GM18907 (cell line): ENCODE data around the gene CCDC69.

ENCODE experiments used
- ATAC-seq: cut with Tn5 transposase; IDR thresholded peaks from one replicate; pipeline ENCODE4 v1.9.1; 2021; ENCODE audit warnings: mild to moderate bottlenecking, moderate library complexity; ENCODE audit not compliant: unreplicated experiment

Gene CCDC69

GRCh38 chr5:151147033-151147432 lies 76.9 kb downstream of the CCDC69 start:
- no peak for ATAC-seq

- no peak for ATAC-seq
Measured at GRCh38 chr5:151146061-151146460, 77.8 kb downstream of the CCDC69 start.

- ATAC-seq: no peak
Measured at GRCh38 chr5:151144922-151145321, 79.0 kb downstream of the CCDC69 start.

- ATAC-seq: no peak
Measured at GRCh38 chr5:151144275-151144674, 79.6 kb downstream of the CCDC69 start.

- no peak for ATAC-seq
Measured at GRCh38 chr5:151143645-151144044, 80.2 kb downstream of the CCDC69 start.

- ATAC-seq: no peak
Measured at GRCh38 chr5:151142933-151143332, 81.0 kb downstream of the CCDC69 start.

GRCh38 chr5:151141535-151141934 lies 82.4 kb downstream of the CCDC69 start:
- ATAC-seq: peak; percentile 88

GRCh38 chr5:151140686-151141459 lies 83.0 kb downstream of the CCDC69 start:
- ATAC-seq: no peak

- no peak for ATAC-seq
Measured at GRCh38 chr5:151139646-151140045, 84.2 kb downstream of the CCDC69 start.

- ATAC-seq: no peak
Measured at GRCh38 chr5:151139015-151139414, 84.9 kb downstream of the CCDC69 start.

- ATAC-seq: no peak
Measured at GRCh38 chr5:151138114-151138513, 85.8 kb downstream of the CCDC69 start.

- ATAC-seq: no peak
Measured at GRCh38 chr5:151137067-151137825, 86.6 kb downstream of the CCDC69 start.

GRCh38 chr5:151134228-151134627 lies 89.7 kb downstream of the CCDC69 start:
- ATAC-seq: peak; percentile 56

GRCh38 chr5:151132963-151133362 lies 90.9 kb downstream of the CCDC69 start:
- ATAC-seq: no peak
